ENCODE measurements around the gene GRHPR.

GRCh38 chr9:37445832-37446231 lies 23.3 kb downstream of the GRHPR start:
- TF ChIP-seq POLR2AphosphoS5 (IDR thresholded peaks at IDR 0.05; ENCODE audit: low read depth), result no peak
- no peak for TF ChIP-seq CTCF (IDR thresholded peaks at IDR 0.05; ENCODE audit: insufficient read depth, low read length)
- TF ChIP-seq, protein P1, sequence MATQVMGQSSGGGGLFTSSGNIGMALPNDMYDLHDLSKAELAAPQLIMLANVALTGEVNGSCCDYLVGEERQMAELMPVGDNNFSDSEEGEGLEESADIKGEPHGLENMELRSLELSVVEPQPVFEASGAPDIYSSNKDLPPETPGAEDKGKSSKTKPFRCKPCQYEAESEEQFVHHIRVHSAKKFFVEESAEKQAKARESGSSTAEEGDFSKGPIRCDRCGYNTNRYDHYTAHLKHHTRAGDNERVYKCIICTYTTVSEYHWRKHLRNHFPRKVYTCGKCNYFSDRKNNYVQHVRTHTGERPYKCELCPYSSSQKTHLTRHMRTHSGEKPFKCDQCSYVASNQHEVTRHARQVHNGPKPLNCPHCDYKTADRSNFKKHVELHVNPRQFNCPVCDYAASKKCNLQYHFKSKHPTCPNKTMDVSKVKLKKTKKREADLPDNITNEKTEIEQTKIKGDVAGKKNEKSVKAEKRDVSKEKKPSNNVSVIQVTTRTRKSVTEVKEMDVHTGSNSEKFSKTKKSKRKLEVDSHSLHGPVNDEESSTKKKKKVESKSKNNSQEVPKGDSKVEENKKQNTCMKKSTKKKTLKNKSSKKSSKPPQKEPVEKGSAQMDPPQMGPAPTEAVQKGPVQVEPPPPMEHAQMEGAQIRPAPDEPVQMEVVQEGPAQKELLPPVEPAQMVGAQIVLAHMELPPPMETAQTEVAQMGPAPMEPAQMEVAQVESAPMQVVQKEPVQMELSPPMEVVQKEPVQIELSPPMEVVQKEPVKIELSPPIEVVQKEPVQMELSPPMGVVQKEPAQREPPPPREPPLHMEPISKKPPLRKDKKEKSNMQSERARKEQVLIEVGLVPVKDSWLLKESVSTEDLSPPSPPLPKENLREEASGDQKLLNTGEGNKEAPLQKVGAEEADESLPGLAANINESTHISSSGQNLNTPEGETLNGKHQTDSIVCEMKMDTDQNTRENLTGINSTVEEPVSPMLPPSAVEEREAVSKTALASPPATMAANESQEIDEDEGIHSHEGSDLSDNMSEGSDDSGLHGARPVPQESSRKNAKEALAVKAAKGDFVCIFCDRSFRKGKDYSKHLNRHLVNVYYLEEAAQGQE (IDR thresholded peaks at IDR 0.05; ENCODE audit: insufficient replicate concordance, low read depth), result no peak
- TF ChIP-seq GABPA (IDR thresholded peaks at IDR 0.05; ENCODE audit: low read depth), result no peak
- TF ChIP-seq SPI1 (IDR thresholded peaks at IDR 0.05; ENCODE audit: borderline replicate concordance, low read depth), result no peak

All from HL-60 (cell line).